Cortex of kidney (tissue), 1 donor: ENCODE data around the gene MINDY4.

ENCODE experiments used
- DNase-seq: peaks from one replicate; lab custom pipeline; 2025; lab: John Stamatoyannopoulos, UW

Gene MINDY4

GRCh38 chr7:30877015-30877769 is 106.0 kb downstream of the MINDY4 start:
- no peak for DNase-seq

- no peak for DNase-seq
These were observed 106.8 kb downstream of the MINDY4 start for GRCh38 chr7:30877993-30878392.

- no peak for DNase-seq
These were observed 108.2 kb downstream of the MINDY4 start for GRCh38 chr7:30879139-30880124.

GRCh38 chr7:30880125-30880720 is 109.0 kb downstream of the MINDY4 start:
- no peak for DNase-seq

- no peak for DNase-seq
These were observed 109.7 kb downstream of the MINDY4 start for GRCh38 chr7:30880941-30881340.

- DNase-seq, result no peak
These were observed 110.2 kb downstream of the MINDY4 start for GRCh38 chr7:30881448-30881847.

- no peak for DNase-seq
These were observed 113.7 kb downstream of the MINDY4 start for GRCh38 chr7:30884881-30885280.

GRCh38 chr7:30886608-30887011 is 115.4 kb downstream of the MINDY4 start:
- no peak for DNase-seq

GRCh38 chr7:30887464-30887872 is 116.3 kb downstream of the MINDY4 start:
- DNase-seq, result no peak

GRCh38 chr7:30888747-30889146 is 117.5 kb downstream of the MINDY4 start:
- no peak for DNase-seq

GRCh38 chr7:30890226-30890625 is 119.0 kb downstream of the MINDY4 start:
- DNase-seq, result no peak

GRCh38 chr7:30893357-30893756 is 122.1 kb downstream of the MINDY4 start:
- DNase-seq, result no peak

GRCh38 chr7:30894009-30894408 is 122.8 kb downstream of the MINDY4 start:
- DNase-seq, result no peak

GRCh38 chr7:30894866-30895605 is 123.8 kb downstream of the MINDY4 start:
- no peak for DNase-seq

GRCh38 chr7:30896036-30896435 is 124.8 kb downstream of the MINDY4 start:
- DNase-seq, result no peak

GRCh38 chr7:30896783-30897637 is 125.8 kb downstream of the MINDY4 start:
- no peak for DNase-seq

GRCh38 chr7:30897770-30898169 is 126.6 kb downstream of the MINDY4 start:
- DNase-seq, result no peak

- no peak for DNase-seq
These were observed 127.2 kb downstream of the MINDY4 start for GRCh38 chr7:30898411-30898810.

- no peak for DNase-seq
These were observed 127.8 kb downstream of the MINDY4 start for GRCh38 chr7:30899066-30899465.

- DNase-seq, result no peak
These were observed 128.4 kb downstream of the MINDY4 start for GRCh38 chr7:30899630-30900029.

GRCh38 chr7:30900053-30900452 is 128.8 kb downstream of the MINDY4 start:
- DNase-seq, result no peak
